Neutrophil (primary cell): ENCODE results near the gene MFSD2B.
A peak's percentile ranks its signal among the peaks of the same experiment; 100 is the strongest.

ENCODE experiments used
- H3K27ac ChIP-seq: fragments of 200-600 bp; sonication (generic); 2 replicates; pipeline ENCODE4 v1.5.1; 2016; ENCODE audit warnings: mild to moderate bottlenecking, moderate library complexity
- H3K27me3 ChIP-seq: fragments of 200-600 bp; sonication (generic); 2 replicates; pipeline ENCODE4 v1.6.0; 2016; ENCODE audit warnings: mild to moderate bottlenecking
- H3K36me3 ChIP-seq: fragments of 200-600 bp; sonication (generic); 2 replicates; pipeline ENCODE4 v1.5.1; 2017
- H3K4me1 ChIP-seq, 2 experiments: fragments of 200-600 bp in 1 of 2; sonication (generic) in 1 of 2; 1 replicate in 1 of 2; 2 replicates in 1 of 2; pipeline versions ENCODE4 v1.5.1 to v1.6.1; 2013 to 2016; ENCODE audit warnings: low read depth in 1 of 2, low read length in 1 of 2, mild to moderate bottlenecking in 1 of 2, moderate library complexity in 1 of 2; ENCODE audit not compliant: control insufficient read depth in 1 of 2, insufficient read depth in 1 of 2
- H3K4me3 ChIP-seq, 2 experiments: fragments of 200-600 bp in 1 of 2; sonication (generic) in 1 of 2; 1 replicate in 1 of 2; 2 replicates in 1 of 2; pipeline ENCODE4 v1.5.1; 2013 to 2016; ENCODE audit warnings: low read depth in 1 of 2, low read length in 1 of 2, mild to moderate bottlenecking in 1 of 2, moderate library complexity in 1 of 2
- H3K9me3 ChIP-seq: fragments of 200-600 bp; sonication (generic); 2 replicates; pipeline ENCODE4 v1.5.1; 2016
- CTCF ChIP-seq: fragments of 200-600 bp; sonication (generic); IDR thresholded peaks from 2 replicates; pipeline ENCODE4 v1.5.1; 2016; ENCODE audit warnings: antibody characterized with exemption

MFSD2B gene

DNA sequence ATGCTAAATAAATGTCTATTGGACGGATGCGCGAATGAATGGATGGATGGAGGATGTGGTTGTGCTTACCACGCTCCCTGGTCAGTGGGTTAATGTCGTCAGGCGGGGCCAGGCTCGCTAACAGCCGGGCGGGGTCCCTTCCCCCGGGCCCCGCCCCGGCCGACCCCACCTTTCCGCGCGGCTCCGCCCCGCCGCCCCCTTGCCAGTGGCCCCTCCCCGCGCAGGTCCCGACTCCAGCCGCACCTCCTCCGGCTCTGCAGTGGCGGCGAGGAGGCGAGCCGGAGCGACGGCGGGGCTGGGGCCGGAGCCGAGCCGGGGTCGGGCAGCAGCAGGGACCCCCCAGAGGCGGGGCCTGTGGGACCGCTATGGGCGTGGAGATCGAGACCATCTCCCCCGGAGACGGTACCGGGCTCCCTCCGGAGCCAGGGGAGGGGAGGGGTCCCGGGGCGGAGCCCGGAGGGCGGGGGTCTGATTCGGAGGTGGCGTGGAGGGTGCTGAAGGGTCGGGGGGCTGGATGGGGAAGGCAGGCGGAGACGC is 39.7 kb downstream of the MFSD2B start, which contains the start of gene FKBP1B:
Gene FKBP1B, plus strand, starts transcription at position 257 of the 537 bp plus-strand sequence. Its CDS starts 109 bp downstream, at position 366.
- Histone ChIP-seq H3K36me3 (no peaks in the 10 kb centered on the region), H3K4me1 (peaks cover 29 to 31% of the 10 kb centered on the region in 2 experiments), H3K27ac (no peak within 1 kb of the TSS), H3K9me3 (no peaks in the 10 kb centered on the region), H3K4me3 (peak within 1 kb of the TSS; percentile 29 to 53), H3K27me3 (peaks cover 69% of the 10 kb centered on the region)
- no peak for TF ChIP-seq CTCF

DNA sequence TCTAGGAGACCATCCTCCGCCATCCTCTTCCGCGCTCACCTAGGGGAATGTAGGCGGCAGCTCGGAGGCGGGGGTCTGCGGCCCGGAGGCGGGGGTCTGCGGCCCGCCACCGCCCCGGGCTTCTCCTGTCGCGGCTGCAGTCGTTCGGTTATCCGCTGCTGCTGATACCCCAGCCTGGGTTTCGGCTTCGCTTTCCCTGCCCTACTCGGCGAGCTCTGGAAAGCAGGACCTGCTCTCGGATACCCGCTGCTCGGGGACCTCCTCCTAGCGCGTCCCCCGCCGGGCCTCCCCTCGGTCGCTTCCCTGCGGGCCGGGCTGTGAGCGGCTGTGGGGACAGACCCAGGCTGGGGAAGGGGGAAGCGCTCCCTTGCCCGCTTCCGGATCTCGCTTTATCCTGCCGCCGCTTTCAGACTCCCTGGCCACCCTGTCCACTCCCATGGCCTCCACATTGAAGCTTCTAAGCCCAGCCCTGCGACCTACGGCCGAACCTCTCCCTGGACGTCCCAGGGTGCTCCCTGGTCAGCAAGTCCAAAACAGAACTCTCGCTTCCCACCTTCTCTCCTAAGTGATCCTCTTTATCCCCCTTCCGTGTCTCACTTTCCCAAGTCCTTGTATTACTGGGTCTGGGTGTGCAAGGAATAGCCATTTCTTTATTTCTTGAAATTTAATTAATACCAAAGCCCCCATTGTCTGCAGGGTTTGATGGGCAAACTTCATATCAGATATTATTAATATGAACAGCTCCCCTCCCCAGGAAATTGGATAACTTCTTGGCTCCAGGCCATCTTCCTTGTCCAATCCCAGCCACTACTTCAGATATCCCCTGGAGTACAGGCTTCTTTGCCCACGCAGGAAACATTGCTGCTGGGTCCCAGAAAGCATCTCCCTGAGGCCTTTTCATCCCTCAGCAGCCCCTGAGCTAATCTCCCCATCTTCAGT is 40.4 kb downstream of the MFSD2B start:
- Histone ChIP-seq H3K27me3 (peaks cover 69% of the 10 kb centered on the region), H3K4me1 (peaks cover 29 to 31% of the 10 kb centered on the region in 2 experiments), H3K27ac (no peak overlapping the region), H3K9me3 (no peaks in the 10 kb centered on the region), H3K4me3 (peak overlapping the region; percentile 29 to 53), H3K36me3 (no peaks in the 10 kb centered on the region)
- TF ChIP-seq CTCF = no peak

DNA sequence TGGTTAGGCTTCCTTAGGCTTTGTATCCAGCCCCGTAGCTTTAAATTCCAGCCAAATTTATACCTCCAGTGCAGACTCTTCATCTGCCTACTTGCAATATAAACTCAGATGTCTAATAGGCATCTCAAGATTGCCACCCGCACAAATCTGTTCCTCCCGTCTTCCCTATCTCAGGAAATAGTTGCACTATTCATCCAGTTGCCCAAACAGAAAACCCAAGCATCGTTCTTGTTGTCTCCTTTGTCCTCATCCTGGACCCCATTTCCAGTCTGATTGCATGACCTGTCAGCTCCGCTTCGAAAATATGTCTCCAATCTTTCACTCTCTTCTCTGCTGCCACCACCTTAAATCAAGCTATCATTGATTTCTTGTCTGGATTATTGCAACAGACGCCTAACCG is 41.9 kb downstream of the MFSD2B start:
- TF ChIP-seq CTCF = no peak
- Histone ChIP-seq H3K4me3 (no peak overlapping the region), H3K36me3 (no peaks in the 10 kb centered on the region), H3K9me3 (no peaks in the 10 kb centered on the region), H3K27me3 (peaks cover 62% of the 10 kb centered on the region), H3K4me1 (peaks cover 26 to 27% of the 10 kb centered on the region in 2 experiments), H3K27ac (no peak overlapping the region)

GRCh38 chr2:24052951-24053350 is 43.1 kb downstream of the MFSD2B start:
- H3K27me3 ChIP-seq = peaks cover 51% of the 10 kb centered on the region
- no peak overlapping the region for H3K27ac ChIP-seq
- TF ChIP-seq CTCF = no peak
- H3K4me1 ChIP-seq = peaks cover 16 to 18% of the 10 kb centered on the region in 2 experiments
- no peaks in the 10 kb centered on the region for H3K9me3 ChIP-seq
- H3K36me3 ChIP-seq = no peaks in the 10 kb centered on the region
- H3K4me3 ChIP-seq = no peak overlapping the region

DNA sequence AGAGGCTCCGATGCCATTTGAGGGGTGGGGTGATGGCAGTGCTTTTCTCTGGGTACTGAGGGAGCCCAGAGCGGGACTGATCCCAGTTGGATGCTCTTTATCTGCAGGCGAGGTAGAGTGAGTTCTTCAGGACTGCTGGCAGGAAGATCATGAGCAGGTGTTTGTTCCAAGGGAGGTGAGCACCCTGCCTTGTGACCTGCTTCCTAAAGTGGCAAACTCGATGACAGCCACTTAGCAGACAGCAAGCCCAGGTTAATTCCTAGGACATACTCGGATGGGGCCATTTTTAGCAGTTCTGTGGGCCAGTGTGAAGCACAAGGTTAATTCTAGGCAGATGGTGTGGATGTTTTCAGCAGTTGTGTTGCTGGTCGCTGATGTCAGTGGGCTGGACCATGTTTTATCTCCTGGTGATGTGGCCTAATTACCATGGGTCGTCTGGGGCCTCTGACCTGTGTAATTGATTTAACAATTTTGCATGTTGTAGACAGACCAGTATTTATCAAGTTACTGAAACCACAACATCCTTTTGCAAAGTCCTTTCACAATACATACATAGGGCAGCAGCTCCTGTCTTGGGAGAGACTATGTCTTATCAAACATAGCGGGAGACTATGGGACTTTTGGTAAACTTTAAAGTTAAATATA is 44.6 kb downstream of the MFSD2B start:
- Histone ChIP-seq H3K4me1 (peaks cover 7 to 10% of the 10 kb centered on the region in 2 experiments), H3K4me3 (no peak overlapping the region), H3K27ac (no peak overlapping the region), H3K9me3 (no peaks in the 10 kb centered on the region), H3K36me3 (no peaks in the 10 kb centered on the region), H3K27me3 (peaks cover 36% of the 10 kb centered on the region)
- no peak for TF ChIP-seq CTCF
